Sigmoid colon (tissue), 3 donors: ENCODE results near the gene TAL2.

Experiments used
- POLR2A ChIP-seq, 2 donors: fragments of 450-650 bp; IDR thresholded peaks; one replicate each; pipeline ENCODE4 v1.6.1; 2016; ENCODE audit warnings: antibody characterized with exemption in 2 of 2, mild to moderate bottlenecking in 2 of 2, moderate library complexity in 2 of 2
- TF ChIP-seq, protein P1 (sequence below), 4 experiments: fragments of 450-650 bp in 3 of 4; fragments of 200-600 bp in 1 of 4; IDR thresholded peaks; one replicate each; pipeline ENCODE4 v1.5.1; 2016 to 2019; ENCODE audit warnings: antibody characterized with exemption in 4 of 4, mild to moderate bottlenecking in 3 of 4, moderate library complexity in 2 of 4

DNA sequence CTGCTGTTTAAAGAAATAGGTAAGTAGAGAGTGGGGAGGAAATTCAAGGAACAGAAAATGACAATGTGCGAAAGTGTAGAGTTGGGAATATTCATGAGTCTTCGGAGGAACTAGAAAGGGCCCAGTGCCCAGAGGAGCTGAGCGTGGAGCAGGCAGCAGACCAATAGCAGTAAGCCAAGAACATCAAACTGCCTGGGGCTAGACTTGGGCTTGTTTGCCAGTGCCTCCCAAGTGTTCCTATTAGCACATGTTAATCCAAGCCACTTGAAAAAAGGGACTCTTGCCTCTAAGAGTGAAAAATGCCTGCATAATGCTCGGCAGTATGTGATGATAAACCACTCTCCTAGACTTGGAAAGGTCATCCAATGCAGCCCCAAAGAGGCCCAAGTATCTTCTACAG lies 1.2 kb upstream of the TAL2 start:
- no peak for TF ChIP-seq POLR2A (IDR thresholded peaks at IDR 0.05)
- TF ChIP-seq, protein P1, sequence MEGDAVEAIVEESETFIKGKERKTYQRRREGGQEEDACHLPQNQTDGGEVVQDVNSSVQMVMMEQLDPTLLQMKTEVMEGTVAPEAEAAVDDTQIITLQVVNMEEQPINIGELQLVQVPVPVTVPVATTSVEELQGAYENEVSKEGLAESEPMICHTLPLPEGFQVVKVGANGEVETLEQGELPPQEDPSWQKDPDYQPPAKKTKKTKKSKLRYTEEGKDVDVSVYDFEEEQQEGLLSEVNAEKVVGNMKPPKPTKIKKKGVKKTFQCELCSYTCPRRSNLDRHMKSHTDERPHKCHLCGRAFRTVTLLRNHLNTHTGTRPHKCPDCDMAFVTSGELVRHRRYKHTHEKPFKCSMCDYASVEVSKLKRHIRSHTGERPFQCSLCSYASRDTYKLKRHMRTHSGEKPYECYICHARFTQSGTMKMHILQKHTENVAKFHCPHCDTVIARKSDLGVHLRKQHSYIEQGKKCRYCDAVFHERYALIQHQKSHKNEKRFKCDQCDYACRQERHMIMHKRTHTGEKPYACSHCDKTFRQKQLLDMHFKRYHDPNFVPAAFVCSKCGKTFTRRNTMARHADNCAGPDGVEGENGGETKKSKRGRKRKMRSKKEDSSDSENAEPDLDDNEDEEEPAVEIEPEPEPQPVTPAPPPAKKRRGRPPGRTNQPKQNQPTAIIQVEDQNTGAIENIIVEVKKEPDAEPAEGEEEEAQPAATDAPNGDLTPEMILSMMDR (IDR thresholded peaks at IDR 0.05) = no peak
